GM19239 (cell line): ENCODE results near the gene GALNT15.

Experiments used
- DNase-seq: peaks from one replicate; pipeline ENCODE4 v3.0.0; 2011; ENCODE audit warnings: low spot score; ENCODE audit not compliant: insufficient read length
- FAIRE-seq: peaks from 2 replicates; lab custom pipeline; 2011; peaks lifted over from hg19 to GRCh38; lab: Jason Lieb, UNC

GALNT15 gene

GRCh38 chr3:16270855-16271254 lies 96.4 kb downstream of the GALNT15 start:
- FAIRE-seq (no peak), DNase-seq (no peak)

GRCh38 chr3:16272588-16272987 lies 98.1 kb downstream of the GALNT15 start:
- no peak for FAIRE-seq
- DNase-seq, result no peak

- DNase-seq (no peak), FAIRE-seq (no peak)
These were observed 99.4 kb downstream of the GALNT15 start for GRCh38 chr3:16273867-16274266.

- FAIRE-seq (no peak), DNase-seq (no peak)
These were observed 103.0 kb downstream of the GALNT15 start for GRCh38 chr3:16277471-16277870.

- FAIRE-seq, result no peak
These were observed 104.7 kb downstream of the GALNT15 start for GRCh38 chr3:16279010-16279801.

DNA sequence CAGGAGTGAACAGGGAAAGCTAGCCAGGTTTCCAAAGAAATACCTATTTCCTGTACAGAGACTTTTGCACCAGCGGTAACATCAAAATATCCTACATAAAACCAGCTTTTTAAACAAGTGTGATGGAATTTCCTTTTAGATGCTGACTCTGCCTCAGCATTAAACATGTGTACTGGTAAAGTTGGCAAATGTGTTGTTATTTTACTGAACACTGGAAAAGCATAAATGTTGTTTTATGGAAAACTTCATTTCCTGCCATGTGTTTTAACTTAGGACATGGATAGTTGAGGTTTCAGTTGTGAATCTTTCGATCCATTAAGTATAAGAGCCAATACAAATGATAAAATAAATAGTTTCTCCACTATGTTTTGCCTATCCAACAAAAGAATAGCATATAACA lies 106.2 kb downstream of the GALNT15 start:
- no peak for FAIRE-seq
- no peak for DNase-seq

More at GRCh38 chr3:16279010-16279801, 104.7 kb downstream of the GALNT15 start:
- no peak for DNase-seq
